ENCODE measurements around the gene TARS2. TPM values are rescaled to one million over a fixed set of nuclear protein-coding genes. Genes with fewer than 3 reads are reported as not detected.

TARS2 gene

Small RNA genes within 50 kb of the gene (small RNA-seq; reads per million reads assigned to genes)
- gene MIR4257 (ENCODE audit: insufficient read depth): not detected
